HFF-Myc (cell line): ENCODE measurements around the gene SLC34A2.
"Not testable (repeated sequence)": the region's sequence is repeated elsewhere in the genome, so short reads cannot be mapped to it uniquely, and the experiment has no call there.

Experiments
- DNase-seq: peaks from one replicate; pipeline ENCODE4 v3.0.0-alpha.2; 2011; ENCODE audit warnings: low read depth; ENCODE audit errors: extremely low read depth
- H3K4me3 ChIP-seq: replicated peaks from 2 replicates; pipeline ENCODE4 v1.5.1; 2011; ENCODE audit warnings: low read depth, mild to moderate bottlenecking, control low read depth, low read length
- TF ChIP-seq, protein P1 (sequence below): IDR thresholded peaks from 2 replicates; pipeline ENCODE4 v1.5.1; 2012; ENCODE audit warnings: mild to moderate bottlenecking, low read depth, low read length, control low read depth; ENCODE audit errors: missing control alignments

SLC34A2 gene, protein sequence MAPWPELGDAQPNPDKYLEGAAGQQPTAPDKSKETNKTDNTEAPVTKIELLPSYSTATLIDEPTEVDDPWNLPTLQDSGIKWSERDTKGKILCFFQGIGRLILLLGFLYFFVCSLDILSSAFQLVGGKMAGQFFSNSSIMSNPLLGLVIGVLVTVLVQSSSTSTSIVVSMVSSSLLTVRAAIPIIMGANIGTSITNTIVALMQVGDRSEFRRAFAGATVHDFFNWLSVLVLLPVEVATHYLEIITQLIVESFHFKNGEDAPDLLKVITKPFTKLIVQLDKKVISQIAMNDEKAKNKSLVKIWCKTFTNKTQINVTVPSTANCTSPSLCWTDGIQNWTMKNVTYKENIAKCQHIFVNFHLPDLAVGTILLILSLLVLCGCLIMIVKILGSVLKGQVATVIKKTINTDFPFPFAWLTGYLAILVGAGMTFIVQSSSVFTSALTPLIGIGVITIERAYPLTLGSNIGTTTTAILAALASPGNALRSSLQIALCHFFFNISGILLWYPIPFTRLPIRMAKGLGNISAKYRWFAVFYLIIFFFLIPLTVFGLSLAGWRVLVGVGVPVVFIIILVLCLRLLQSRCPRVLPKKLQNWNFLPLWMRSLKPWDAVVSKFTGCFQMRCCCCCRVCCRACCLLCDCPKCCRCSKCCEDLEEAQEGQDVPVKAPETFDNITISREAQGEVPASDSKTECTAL

GRCh38 chr4:25654971-25655963 is at the start of gene SLC34A2:
SLC34A2 (plus strand) TSS chr4:25655851; CDS start chr4:25662501, 6,650 bp downstream.
- TF ChIP-seq, protein P1, sequence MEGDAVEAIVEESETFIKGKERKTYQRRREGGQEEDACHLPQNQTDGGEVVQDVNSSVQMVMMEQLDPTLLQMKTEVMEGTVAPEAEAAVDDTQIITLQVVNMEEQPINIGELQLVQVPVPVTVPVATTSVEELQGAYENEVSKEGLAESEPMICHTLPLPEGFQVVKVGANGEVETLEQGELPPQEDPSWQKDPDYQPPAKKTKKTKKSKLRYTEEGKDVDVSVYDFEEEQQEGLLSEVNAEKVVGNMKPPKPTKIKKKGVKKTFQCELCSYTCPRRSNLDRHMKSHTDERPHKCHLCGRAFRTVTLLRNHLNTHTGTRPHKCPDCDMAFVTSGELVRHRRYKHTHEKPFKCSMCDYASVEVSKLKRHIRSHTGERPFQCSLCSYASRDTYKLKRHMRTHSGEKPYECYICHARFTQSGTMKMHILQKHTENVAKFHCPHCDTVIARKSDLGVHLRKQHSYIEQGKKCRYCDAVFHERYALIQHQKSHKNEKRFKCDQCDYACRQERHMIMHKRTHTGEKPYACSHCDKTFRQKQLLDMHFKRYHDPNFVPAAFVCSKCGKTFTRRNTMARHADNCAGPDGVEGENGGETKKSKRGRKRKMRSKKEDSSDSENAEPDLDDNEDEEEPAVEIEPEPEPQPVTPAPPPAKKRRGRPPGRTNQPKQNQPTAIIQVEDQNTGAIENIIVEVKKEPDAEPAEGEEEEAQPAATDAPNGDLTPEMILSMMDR: no peak
- no peak within 1 kb of the TSS for H3K4me3 ChIP-seq
- no peak for DNase-seq

- no peak for DNase-seq
- TF ChIP-seq, protein P1: no peak
- no peak overlapping the region for H3K4me3 ChIP-seq
These were observed 47.0 kb upstream of the SLC34A2 start for GRCh38 chr4:25608644-25609043.

DNA sequence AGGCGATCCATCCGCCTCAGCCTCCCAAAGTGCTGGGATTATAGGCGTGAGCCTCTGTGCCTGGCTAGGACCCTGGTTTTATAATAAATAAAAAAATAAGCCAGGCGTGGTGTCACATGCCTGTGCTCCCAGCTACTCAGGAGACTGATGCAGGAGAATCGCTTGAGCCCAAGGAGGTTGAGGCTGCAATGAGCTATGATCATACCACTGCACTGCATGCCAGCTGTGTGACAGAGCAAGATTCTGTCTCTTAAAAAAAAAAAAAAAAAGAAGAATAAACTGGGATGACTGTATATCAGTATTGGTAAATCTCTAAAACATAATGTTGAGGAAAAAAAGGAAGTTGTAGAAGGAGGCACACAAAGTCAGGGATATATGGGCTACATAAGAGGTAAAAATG is 45.7 kb upstream of the SLC34A2 start:
- TF ChIP-seq, protein P1: no peak
- no peak overlapping the region for H3K4me3 ChIP-seq
- no peak for DNase-seq

DNA sequence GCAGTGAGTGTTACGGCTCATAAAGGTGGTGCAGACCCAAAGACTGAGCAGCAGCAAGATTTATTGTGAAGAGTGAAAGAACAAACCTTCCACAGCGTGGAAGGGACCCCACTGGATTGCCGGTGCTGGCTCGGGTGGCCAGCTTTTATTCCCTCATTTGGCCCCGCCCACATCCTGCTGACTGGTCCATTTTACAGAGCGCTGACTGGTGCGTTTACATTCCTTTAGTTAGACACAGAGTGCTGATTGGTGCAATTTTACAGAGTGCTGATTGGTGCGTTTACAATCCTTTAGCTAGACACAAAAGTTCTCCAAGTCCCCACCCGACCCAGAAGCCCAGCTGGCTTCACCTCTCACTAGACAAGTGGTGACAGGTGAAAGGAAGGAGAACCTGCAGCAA is 42.0 kb upstream of the SLC34A2 start:
- not testable (repeated sequence) for H3K4me3 ChIP-seq, DNase-seq

DNA sequence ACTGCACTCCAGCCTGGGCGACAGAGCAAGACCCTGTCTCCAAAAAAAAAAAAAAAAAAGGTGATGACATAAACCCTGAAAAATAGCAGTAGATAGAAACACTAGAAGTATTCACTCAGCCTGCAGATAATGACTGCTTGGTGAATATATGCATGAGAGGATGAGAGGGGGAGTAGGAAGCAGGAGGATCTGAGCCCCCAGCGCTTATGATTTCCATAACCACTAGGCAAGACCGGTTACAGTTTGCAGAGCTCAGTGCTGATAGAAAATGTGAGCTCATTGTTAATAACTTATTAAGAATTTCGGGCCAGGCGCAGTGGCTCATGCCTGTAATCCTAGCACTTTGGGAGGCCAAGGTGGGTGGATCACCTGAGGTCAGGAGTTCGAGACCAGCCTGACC is 40.8 kb upstream of the SLC34A2 start:
- TF ChIP-seq, protein P1: no peak
- H3K4me3 ChIP-seq: no peak overlapping the region
- no peak for DNase-seq

GRCh38 chr4:25621027-25621930 is 34.4 kb upstream of the SLC34A2 start:
- no peak overlapping the region for H3K4me3 ChIP-seq
- no peak for DNase-seq
- TF ChIP-seq, protein P1: no peak
